Fibroblast of lung (primary cell): ENCODE measurements around the gene EXPH5. TPM values are rescaled to one million over a fixed set of nuclear protein-coding genes. Genes with fewer than 3 reads are reported as not detected.

Experiments
- DNase-seq, 2 donors: peaks; one replicate each; pipeline versions ENCODE4 v3.0.0 to v3.0.0-alpha.2; 2010; ENCODE audit warnings: low read depth in 2 of 2
- H2AFZ ChIP-seq: 2 replicates; pipeline ENCODE4 v1.5.1; 2012; ENCODE audit warnings: low read length, control low read depth, inconsistent platforms
- H3K27ac ChIP-seq: 2 replicates; pipeline ENCODE4 v1.5.1; 2011; ENCODE audit warnings: low read length, control low read depth; ENCODE audit not compliant: insufficient read depth
- H3K27me3 ChIP-seq: 2 replicates; pipeline ENCODE4 v1.5.1; 2011; ENCODE audit warnings: mild to moderate bottlenecking, low read length; ENCODE audit not compliant: control insufficient read depth, insufficient read depth
- H3K36me3 ChIP-seq: 2 replicates; pipeline ENCODE4 v1.5.1; 2011; ENCODE audit warnings: low read length; ENCODE audit not compliant: control insufficient read depth, insufficient read depth
- H3K4me1 ChIP-seq: 2 replicates; pipeline ENCODE4 v1.5.1; 2011; ENCODE audit warnings: low read length; ENCODE audit not compliant: control insufficient read depth, insufficient read depth; ENCODE audit errors: extremely low read depth
- H3K4me2 ChIP-seq: 2 replicates; pipeline ENCODE4 v1.5.1; 2011; ENCODE audit warnings: low read length, control low read depth; ENCODE audit not compliant: insufficient read depth; ENCODE audit errors: extremely low read depth
- H3K4me3 ChIP-seq, 4 experiments: fragments of 200-600 bp in 1 of 4; sonication (generic) in 1 of 4; replicated peaks in 1 of 4; 2 replicates each; pipeline ENCODE4 v1.5.1; 2011 to 2016; ENCODE audit warnings: low read length in 4 of 4, low read depth in 3 of 4, mild to moderate bottlenecking in 3 of 4, control low read depth in 2 of 4, inconsistent platforms in 1 of 4, mixed read lengths in 1 of 4; ENCODE audit not compliant: insufficient read depth in 1 of 4; ENCODE audit errors: control extremely low read depth in 1 of 4
- H3K79me2 ChIP-seq: 2 replicates; pipeline ENCODE4 v1.5.1; 2012; ENCODE audit warnings: mild to moderate bottlenecking, low read length, inconsistent platforms; ENCODE audit not compliant: control insufficient read depth, insufficient read depth
- H3K9ac ChIP-seq: 2 replicates; pipeline ENCODE4 v1.5.1; 2011; ENCODE audit warnings: mild to moderate bottlenecking, low read length, control low read depth; ENCODE audit not compliant: insufficient read depth
- H3K9me3 ChIP-seq: 2 replicates; pipeline ENCODE4 v1.5.1; 2012; ENCODE audit warnings: low read depth, low read length; ENCODE audit not compliant: control insufficient read depth, insufficient read depth
- H4K20me1 ChIP-seq: 2 replicates; pipeline ENCODE4 v1.5.1; 2011; ENCODE audit warnings: low read length; ENCODE audit not compliant: control insufficient read depth, insufficient read depth; ENCODE audit errors: extremely low read depth
- EZH2 ChIP-seq: IDR thresholded peaks from 2 replicates; pipeline ENCODE4 v1.5.1; 2012; ENCODE audit warnings: low read length, control low read depth, mild to moderate bottlenecking; ENCODE audit errors: missing control alignments
- polyA plus RNA-seq, 2 donors: library from polyadenylated mRNA; depleted of rRNA in 1 of 2; stranded (reverse) in 1 of 2; unstranded in 1 of 2; fragments of >200 nt; gene quantifications; 2 replicates each; pipeline ENCODE4 v1.2.1, GENCODE V29; 2011 to 2012; ENCODE audit warnings: missing spikeins in 1 of 2
- total RNA-seq: library from RNA; depleted of rRNA; stranded (reverse); fragments of >200 nt; gene quantifications from 2 replicates; pipeline ENCODE4 v1.2.1, GENCODE V29; 2014
- TF ChIP-seq, protein P1 (sequence below), 2 donors: IDR thresholded peaks in 1 of 2; conservative IDR thresholded peaks in 1 of 2; 1 replicate in 1 of 2; 2 replicates in 1 of 2; pipeline ENCODE4 v1.5.1; 2011 to 2012; ENCODE audit warnings: low read length in 2 of 2, control low read depth in 1 of 2, inconsistent platforms in 1 of 2, low read depth in 1 of 2, mild to moderate bottlenecking in 1 of 2

Gene EXPH5
- total and polyA plus RNA-seq, 2 donors (not counting 1 experiment from before 2014, with no cell fraction given): 2.9 to 11.2 TPM

- Histone ChIP-seq H3K4me2 (no peak overlapping the region), H4K20me1 (no peaks in the 10 kb centered on the region), H3K4me1 (peaks cover 19% of the 10 kb centered on the region), H3K9ac (no peak overlapping the region), H2AFZ (no peak overlapping the region), H3K27ac (no peak overlapping the region), H3K4me3 (no peak overlapping the region), H3K79me2 (no peaks in the 10 kb centered on the region), H3K9me3 (no peaks in the 10 kb centered on the region), H3K27me3 (no peaks in the 10 kb centered on the region), H3K36me3 (no peaks in the 10 kb centered on the region)
- no peak for DNase-seq
- TF ChIP-seq, protein P1, sequence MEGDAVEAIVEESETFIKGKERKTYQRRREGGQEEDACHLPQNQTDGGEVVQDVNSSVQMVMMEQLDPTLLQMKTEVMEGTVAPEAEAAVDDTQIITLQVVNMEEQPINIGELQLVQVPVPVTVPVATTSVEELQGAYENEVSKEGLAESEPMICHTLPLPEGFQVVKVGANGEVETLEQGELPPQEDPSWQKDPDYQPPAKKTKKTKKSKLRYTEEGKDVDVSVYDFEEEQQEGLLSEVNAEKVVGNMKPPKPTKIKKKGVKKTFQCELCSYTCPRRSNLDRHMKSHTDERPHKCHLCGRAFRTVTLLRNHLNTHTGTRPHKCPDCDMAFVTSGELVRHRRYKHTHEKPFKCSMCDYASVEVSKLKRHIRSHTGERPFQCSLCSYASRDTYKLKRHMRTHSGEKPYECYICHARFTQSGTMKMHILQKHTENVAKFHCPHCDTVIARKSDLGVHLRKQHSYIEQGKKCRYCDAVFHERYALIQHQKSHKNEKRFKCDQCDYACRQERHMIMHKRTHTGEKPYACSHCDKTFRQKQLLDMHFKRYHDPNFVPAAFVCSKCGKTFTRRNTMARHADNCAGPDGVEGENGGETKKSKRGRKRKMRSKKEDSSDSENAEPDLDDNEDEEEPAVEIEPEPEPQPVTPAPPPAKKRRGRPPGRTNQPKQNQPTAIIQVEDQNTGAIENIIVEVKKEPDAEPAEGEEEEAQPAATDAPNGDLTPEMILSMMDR (conservative IDR thresholded peaks at IDR 0.05 in 1 of 2, IDR thresholded peaks at IDR 0.05 in 1 of 2; ENCODE audit: low read depth in 1 of 2, low read length in 2 of 2): no peak
- no peak for TF ChIP-seq EZH2
These were observed 35.3 kb downstream of the EXPH5 start for GRCh38 chr11:108558222-108558621.

DNA sequence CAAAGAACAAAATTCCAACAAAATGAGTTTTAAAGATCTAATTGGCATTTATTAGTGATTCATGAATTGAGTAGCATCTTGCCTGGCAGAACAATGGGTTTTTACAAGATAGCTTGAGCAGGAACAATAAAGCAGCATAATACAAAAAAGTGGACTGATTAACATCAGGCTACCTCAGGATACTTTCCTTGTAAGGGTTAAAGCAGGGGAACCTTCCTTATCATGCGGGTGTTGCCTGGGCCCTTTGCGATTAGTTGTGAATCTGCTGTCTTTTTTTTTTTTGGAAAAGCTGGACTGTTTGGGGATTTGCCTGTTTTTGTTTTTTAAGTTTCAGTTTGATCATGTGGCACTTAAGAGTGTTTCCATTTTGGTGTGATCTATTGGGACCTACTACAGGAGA is 37.5 kb downstream of the EXPH5 start:
- Histone ChIP-seq H3K4me2 (no peak overlapping the region), H3K4me1 (peaks cover 11% of the 10 kb centered on the region), H3K79me2 (no peaks in the 10 kb centered on the region), H3K9me3 (no peaks in the 10 kb centered on the region), H3K9ac (no peak overlapping the region), H2AFZ (no peak overlapping the region), H3K27me3 (no peaks in the 10 kb centered on the region), H3K36me3 (no peaks in the 10 kb centered on the region), H4K20me1 (no peaks in the 10 kb centered on the region), H3K27ac (no peak overlapping the region), H3K4me3 (no peak overlapping the region)
- no peak for DNase-seq
- TF ChIP-seq EZH2: no peak

- peak overlapping the region; percentile 93 for H3K4me2 ChIP-seq
- H3K27ac ChIP-seq: peak overlapping the region; percentile 65
- no peaks in the 10 kb centered on the region for H4K20me1 ChIP-seq
- H3K36me3 ChIP-seq: no peaks in the 10 kb centered on the region
- peak overlapping the region; percentile 36 for H3K9ac ChIP-seq
- TF ChIP-seq EZH2: no peak
- TF ChIP-seq, protein P1 (conservative IDR thresholded peaks at IDR 0.05 in 1 of 2, IDR thresholded peaks at IDR 0.05 in 1 of 2; ENCODE audit: low read depth in 1 of 2, low read length in 2 of 2): no peak
- no peaks in the 10 kb centered on the region for H3K79me2 ChIP-seq
- H3K4me1 ChIP-seq: no peaks in the 10 kb centered on the region
- H3K4me3 ChIP-seq: peak overlapping the region; percentile 36 to 66 (median 42)
- H3K27me3 ChIP-seq: no peaks in the 10 kb centered on the region
- peak overlapping the region; percentile 88 for H2AFZ ChIP-seq
- DNase-seq: peak; percentile 44 to 64
- H3K9me3 ChIP-seq: no peaks in the 10 kb centered on the region
These were observed 41.7 kb downstream of the EXPH5 start for GRCh38 chr11:108551651-108552462.
